Upper lobe of left lung (tissue), 4 donors: ENCODE measurements around the gene LAMP1.

ENCODE experiments used
- EP300 ChIP-seq, 4 donors: sonication (generic); formaldehyde crosslinking; IDR thresholded peaks; one replicate each; pipeline ENCODE4 v1.5.1; 2017; ENCODE audit warnings: antibody characterized with exemption in 4 of 4, control low read depth in 2 of 4
- POLR2A ChIP-seq, 4 donors: fragments of 450-650 bp; IDR thresholded peaks; one replicate each; pipeline ENCODE4 v1.5.1; 2016 to 2017; ENCODE audit warnings: antibody characterized with exemption in 4 of 4, mild to moderate bottlenecking in 2 of 4
- TF ChIP-seq, protein P1 (sequence below), 6 experiments: fragments of 450-650 bp in 4 of 6; fragments of 200-600 bp in 2 of 6; sonication (generic) in 2 of 6; IDR thresholded peaks; one replicate each; pipeline ENCODE4 v1.5.1; 2016 to 2019; ENCODE audit warnings: antibody characterized with exemption in 6 of 6

GRCh38 chr13:113267642-113268405 is 29.2 kb upstream of the LAMP1 start:
- TF ChIP-seq, protein P1, sequence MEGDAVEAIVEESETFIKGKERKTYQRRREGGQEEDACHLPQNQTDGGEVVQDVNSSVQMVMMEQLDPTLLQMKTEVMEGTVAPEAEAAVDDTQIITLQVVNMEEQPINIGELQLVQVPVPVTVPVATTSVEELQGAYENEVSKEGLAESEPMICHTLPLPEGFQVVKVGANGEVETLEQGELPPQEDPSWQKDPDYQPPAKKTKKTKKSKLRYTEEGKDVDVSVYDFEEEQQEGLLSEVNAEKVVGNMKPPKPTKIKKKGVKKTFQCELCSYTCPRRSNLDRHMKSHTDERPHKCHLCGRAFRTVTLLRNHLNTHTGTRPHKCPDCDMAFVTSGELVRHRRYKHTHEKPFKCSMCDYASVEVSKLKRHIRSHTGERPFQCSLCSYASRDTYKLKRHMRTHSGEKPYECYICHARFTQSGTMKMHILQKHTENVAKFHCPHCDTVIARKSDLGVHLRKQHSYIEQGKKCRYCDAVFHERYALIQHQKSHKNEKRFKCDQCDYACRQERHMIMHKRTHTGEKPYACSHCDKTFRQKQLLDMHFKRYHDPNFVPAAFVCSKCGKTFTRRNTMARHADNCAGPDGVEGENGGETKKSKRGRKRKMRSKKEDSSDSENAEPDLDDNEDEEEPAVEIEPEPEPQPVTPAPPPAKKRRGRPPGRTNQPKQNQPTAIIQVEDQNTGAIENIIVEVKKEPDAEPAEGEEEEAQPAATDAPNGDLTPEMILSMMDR (IDR thresholded peaks at IDR 0.05): no peak
- TF ChIP-seq EP300 (IDR thresholded peaks at IDR 0.05) (no peak), POLR2A (IDR thresholded peaks at IDR 0.05) (no peak)
